Activated CD4-positive, alpha-beta T cell treated with anti-CD3 and anti-CD28 coated beads, Interleukin-2, amount 50 U/mL, for 4 hours (primary cell): Measurements from ENCODE around the gene MAN2C1.
"Not testable (repeated sequence)": the region's sequence is repeated elsewhere in the genome, so short reads cannot be mapped to it uniquely, and the experiment has no call there.

ENCODE experiments used
- DNase-seq, 2 experiments: peaks; one replicate each; pipeline ENCODE4 v3.0.0-alpha.2; 2020

The MAN2C1 gene

GRCh38 chr15:75342221-75342620 lies 26.2 kb downstream of the MAN2C1 start:
- no peak for DNase-seq

- no peak for DNase-seq
These were observed 28.7 kb downstream of the MAN2C1 start for GRCh38 chr15:75339531-75340240.

GRCh38 chr15:75338661-75339240 lies 29.7 kb downstream of the MAN2C1 start:
- no peak for DNase-seq

GRCh38 chr15:75335705-75336355 lies 32.6 kb downstream of the MAN2C1 start, which contains the start of gene COMMD4:
COMMD4 (plus strand) TSS chr15:75336063; CDS start chr15:75336090, 27 bp downstream.
- peak; percentile 51 to 52 for DNase-seq

GRCh38 chr15:75335313-75335704 lies 33.1 kb downstream of the MAN2C1 start:
- no peak for DNase-seq

GRCh38 chr15:75333654-75334419 lies 34.6 kb downstream of the MAN2C1 start:
- not testable (repeated sequence) for DNase-seq

- DNase-seq, result not testable (repeated sequence)
These were observed 36.3 kb downstream of the MAN2C1 start for GRCh38 chr15:75332093-75332492.

GRCh38 chr15:75329571-75329970 lies 38.8 kb downstream of the MAN2C1 start:
- no peak for DNase-seq

- DNase-seq, result no peak
These were observed 39.7 kb downstream of the MAN2C1 start for GRCh38 chr15:75328493-75329314.

GRCh38 chr15:75327491-75327890 lies 40.9 kb downstream of the MAN2C1 start:
- DNase-seq, result no peak

- no peak for DNase-seq
These were observed 41.4 kb downstream of the MAN2C1 start for GRCh38 chr15:75327005-75327404.

- DNase-seq, result no peak
These were observed 42.5 kb downstream of the MAN2C1 start for GRCh38 chr15:75325922-75326321.

GRCh38 chr15:75321711-75322110 lies 46.7 kb downstream of the MAN2C1 start:
- no peak for DNase-seq

- not testable (repeated sequence) for DNase-seq
These were observed 49.0 kb downstream of the MAN2C1 start for GRCh38 chr15:75319231-75319897.

- DNase-seq, result no peak
These were observed 53.7 kb downstream of the MAN2C1 start for GRCh38 chr15:75314552-75315290.

GRCh38 chr15:75313116-75313845 lies 55.1 kb downstream of the MAN2C1 start:
- DNase-seq, result no peak

GRCh38 chr15:75312548-75312947 lies 55.9 kb downstream of the MAN2C1 start:
- DNase-seq, result not testable (repeated sequence)

- no peak for DNase-seq
These were observed 58.7 kb downstream of the MAN2C1 start for GRCh38 chr15:75309711-75310110.

GRCh38 chr15:75307778-75308390 lies 60.5 kb downstream of the MAN2C1 start:
- DNase-seq, result peak in 1 of 2 experiments; percentile 2

GRCh38 chr15:75306188-75306587 lies 62.2 kb downstream of the MAN2C1 start:
- no peak for DNase-seq
